PC-9 (cell line): ENCODE measurements around the gene SLC22A3.

Source experiments
- CTCF ChIP-seq: fragments of 200-600 bp; sonication (generic); conservative IDR thresholded peaks from 2 replicates; pipeline ENCODE4 v1.6.1; 2017; ENCODE audit warnings: mixed run types, antibody characterized with exemption, mild to moderate bottlenecking, moderate library complexity
- EZH2 ChIP-seq: fragments of 200-600 bp; sonication (generic); IDR thresholded peaks from 2 replicates; pipeline ENCODE4 v1.8.0; 2017; ENCODE audit warnings: antibody characterized with exemption, low read depth

DNA sequence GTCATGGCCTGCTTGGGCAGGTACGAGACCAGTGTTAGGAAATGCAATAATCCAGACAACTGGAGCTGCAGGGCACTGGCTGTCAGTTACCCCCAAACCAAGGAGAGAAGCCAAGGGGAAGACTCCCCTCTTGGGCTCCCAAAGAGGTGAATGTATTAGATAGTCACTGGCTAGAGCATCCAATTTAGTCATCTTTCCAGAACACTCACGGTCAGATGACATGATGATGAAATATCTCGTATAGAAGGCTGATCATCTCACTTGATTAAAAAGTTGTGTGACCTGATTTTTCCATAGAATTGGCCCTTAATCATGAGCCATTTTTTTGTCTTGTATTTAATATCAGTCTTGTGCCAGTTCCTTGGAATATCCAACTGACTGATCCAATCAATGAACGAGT, 40.7 kb downstream of the SLC22A3 start:
- TF ChIP-seq CTCF (no peak), EZH2 (no peak)
